Activated CD4-positive, alpha-beta T cell treated with anti-CD3 and anti-CD28 coated beads for 48 hours (primary cell): ENCODE measurements around the gene SPATS2L.

Source experiments
- DNase-seq: peaks from one replicate; pipeline ENCODE4 v3.0.0-alpha.2; 2020

SPATS2L gene

GRCh38 chr2:200306196-200306930 is at the start of gene SPATS2L:
TSS of gene SPATS2L (plus strand) at chr2:200306693. CDS start at chr2:200389245, 82,552 bp downstream.
- DNase-seq = peak; percentile 73

GRCh38 chr2:200257570-200257969 is 48.9 kb upstream of the SPATS2L start:
- no peak for DNase-seq

- DNase-seq = no peak
Measured at GRCh38 chr2:200258081-200258480, 48.4 kb upstream of the SPATS2L start.

GRCh38 chr2:200258881-200259576 is 47.5 kb upstream of the SPATS2L start:
- DNase-seq = no peak

GRCh38 chr2:200259577-200259957 is 46.9 kb upstream of the SPATS2L start:
- no peak for DNase-seq

GRCh38 chr2:200262047-200262446 is 44.4 kb upstream of the SPATS2L start:
- no peak for DNase-seq

GRCh38 chr2:200263279-200263678 is 43.2 kb upstream of the SPATS2L start:
- no peak for DNase-seq

GRCh38 chr2:200264631-200265030 is 41.9 kb upstream of the SPATS2L start:
- DNase-seq = no peak

GRCh38 chr2:200266406-200266805 is 40.1 kb upstream of the SPATS2L start:
- no peak for DNase-seq

- DNase-seq = no peak
Measured at GRCh38 chr2:200267350-200267749, 39.1 kb upstream of the SPATS2L start.

GRCh38 chr2:200270732-200271131 is 35.8 kb upstream of the SPATS2L start:
- DNase-seq = no peak

GRCh38 chr2:200272320-200272719 is 34.2 kb upstream of the SPATS2L start:
- no peak for DNase-seq

GRCh38 chr2:200274116-200275075 is 32.1 kb upstream of the SPATS2L start:
- no peak for DNase-seq

- no peak for DNase-seq
Measured at GRCh38 chr2:200275295-200276013, 31.0 kb upstream of the SPATS2L start.

- no peak for DNase-seq
Measured at GRCh38 chr2:200276472-200276871, 30.0 kb upstream of the SPATS2L start.

- no peak for DNase-seq
Measured at GRCh38 chr2:200278694-200279316, 27.7 kb upstream of the SPATS2L start.

GRCh38 chr2:200279857-200280256 is 26.6 kb upstream of the SPATS2L start:
- DNase-seq = no peak

GRCh38 chr2:200286578-200286977 is 19.9 kb upstream of the SPATS2L start:
- no peak for DNase-seq

GRCh38 chr2:200288670-200289429 is 17.6 kb upstream of the SPATS2L start:
- DNase-seq = no peak

- no peak for DNase-seq
Measured at GRCh38 chr2:200296118-200296517, 10.4 kb upstream of the SPATS2L start.

- DNase-seq = no peak
Measured at GRCh38 chr2:200297100-200297499, 9.4 kb upstream of the SPATS2L start.
